IMR-90 (cell line): ENCODE data around the gene HOXB9. TPM values are rescaled to one million over a fixed set of nuclear protein-coding genes. Genes with fewer than 3 reads are reported as not detected.

Experiments
- ATAC-seq: fragments of 200-7000 bp; cut with Tn5 transposase; 2 replicates; pipeline ENCODE4 v1.9.1; 2020; ENCODE audit warnings: low read depth, mild to moderate bottlenecking, moderate library complexity
- BruUV-seq: library from RNA; stranded (reverse); fragments of 400-500 nt; replicated peaks from 2 replicates; lab custom pipeline; 2021; lab: Mats Ljungman, UMichigan
- CTCF ChIA-PET: fragments of 300-600 bp; formaldehyde crosslinking; extraction: SDS; loops from one replicate; lab custom pipeline; 2021; ENCODE audit warnings: antibody characterized with exemption; lab: Yijun Ruan, JAX
- POLR2A ChIA-PET: fragments of 300-600 bp; sonication (Branson Sonifier 250); formaldehyde crosslinking; loops from one replicate; lab custom pipeline; 2022; ENCODE audit warnings: antibody characterized with exemption; ENCODE audit not compliant: unreplicated experiment; lab: Charles Lee
- DNase-seq: peaks from one replicate; pipeline ENCODE4 v3.0.0; 2013
- H2AFZ ChIP-seq: replicated peaks from 2 replicates; pipeline ENCODE3; 2013; ENCODE audit warnings: low read length, mild to moderate bottlenecking; ENCODE audit not compliant: poor library complexity
- H2AK5ac ChIP-seq: 2 replicates; pipeline ENCODE4 v1.6.1; 2013; ENCODE audit warnings: low read depth, low read length, inconsistent platforms
- H2AK9ac ChIP-seq: replicated peaks from 2 replicates; pipeline ENCODE3; 2013; ENCODE audit warnings: mild to moderate bottlenecking, low read depth, low read length, moderate library complexity; ENCODE audit not compliant: poor library complexity
- H2BK120ac ChIP-seq: 2 replicates; pipeline ENCODE4 v1.6.1; 2013; ENCODE audit warnings: low read depth, low read length, inconsistent platforms
- H2BK15ac ChIP-seq: 3 replicates; pipeline ENCODE4 v1.6.1; 2013; ENCODE audit warnings: low read depth, low read length, inconsistent platforms
- H2BK20ac ChIP-seq: 2 replicates; pipeline ENCODE4 v1.6.1; 2013; ENCODE audit warnings: low read depth, mild to moderate bottlenecking, inconsistent platforms, low read length, moderate library complexity
- H2BK5ac ChIP-seq: 2 replicates; pipeline ENCODE4 v1.6.1; 2013; ENCODE audit warnings: mild to moderate bottlenecking, low read depth, low read length, inconsistent platforms; ENCODE audit not compliant: poor library complexity, severe bottlenecking
- H3K14ac ChIP-seq: replicated peaks from 2 replicates; pipeline ENCODE4 v1.6.1; 2013; ENCODE audit warnings: low read depth, low read length, inconsistent platforms
- H3K18ac ChIP-seq: 2 replicates; pipeline ENCODE4 v1.6.1; 2013; ENCODE audit warnings: low read depth, low read length, control low read depth
- H3K23ac ChIP-seq: 2 replicates; pipeline ENCODE4 v1.6.1; 2013; ENCODE audit warnings: low read depth, low read length, inconsistent platforms
- H3K27ac ChIP-seq: 2 replicates; pipeline ENCODE4 v1.5.1; 2013; ENCODE audit warnings: mild to moderate bottlenecking, control low read depth, low read length; ENCODE audit not compliant: insufficient read depth
- H3K27me3 ChIP-seq: 2 replicates; pipeline ENCODE4 v1.6.1; 2013; ENCODE audit warnings: low read length; ENCODE audit not compliant: control insufficient read depth, insufficient read depth
- H3K36me3 ChIP-seq: 2 replicates; pipeline ENCODE4 v1.6.1; 2013; ENCODE audit warnings: low read length, mixed read lengths; ENCODE audit not compliant: control insufficient read depth, insufficient read depth
- H3K4ac ChIP-seq: 2 replicates; pipeline ENCODE4 v1.6.1; 2013; ENCODE audit warnings: low read depth, low read length, inconsistent platforms
- H3K4me1 ChIP-seq: 2 replicates; pipeline ENCODE4 v1.6.1; 2013; ENCODE audit warnings: low read length, mixed read lengths; ENCODE audit not compliant: control insufficient read depth, insufficient read depth
- H3K4me2 ChIP-seq: 2 replicates; pipeline ENCODE4 v1.6.1; 2013; ENCODE audit warnings: low read depth, mild to moderate bottlenecking, control low read depth, low read length, moderate library complexity
- H3K4me3 ChIP-seq: 2 replicates; pipeline ENCODE4 v1.5.1; 2013; ENCODE audit warnings: low read depth, mild to moderate bottlenecking, control low read depth, low read length, moderate library complexity; ENCODE audit not compliant: insufficient read depth
- H3K56ac ChIP-seq: 2 replicates; pipeline ENCODE4 v1.6.1; 2013; ENCODE audit warnings: low read length, inconsistent platforms; ENCODE audit not compliant: insufficient read depth; ENCODE audit errors: extremely low read depth
- H3K79me1 ChIP-seq, 2 experiments: 2 replicates each; pipeline ENCODE4 v1.6.1; 2013; ENCODE audit warnings: low read length in 2 of 2, inconsistent platforms in 1 of 2, low read depth in 1 of 2
- H3K9ac ChIP-seq: 2 replicates; pipeline ENCODE4 v1.6.1; 2013; ENCODE audit warnings: low read depth, low read length, control low read depth
- H3K9me1 ChIP-seq: 2 replicates; pipeline ENCODE4 v1.6.1; 2013; ENCODE audit warnings: low read length, inconsistent platforms; ENCODE audit not compliant: insufficient read depth
- H3K9me3 ChIP-seq: 2 replicates; pipeline ENCODE4 v1.6.1; 2013; ENCODE audit warnings: low read length; ENCODE audit not compliant: control insufficient read depth, insufficient read depth
- H4K20me1 ChIP-seq: 2 replicates; pipeline ENCODE4 v1.6.1; 2013; ENCODE audit warnings: low read length, inconsistent platforms; ENCODE audit not compliant: insufficient read depth
- H4K5ac ChIP-seq: 2 replicates; pipeline ENCODE4 v1.6.1; 2013; ENCODE audit warnings: mild to moderate bottlenecking, low read depth, low read length, control low read depth
- H4K8ac ChIP-seq, 2 experiments: 2 replicates each; pipeline ENCODE4 v1.6.1; 2013; ENCODE audit warnings: low read depth in 2 of 2, low read length in 2 of 2, control low read depth in 1 of 2, inconsistent platforms in 1 of 2
- H4K91ac ChIP-seq: 2 replicates; pipeline ENCODE4 v1.6.1; 2013; ENCODE audit warnings: low read depth, low read length, inconsistent platforms; ENCODE audit not compliant: insufficient read depth
- CEBPB ChIP-seq: IDR thresholded peaks from 2 replicates; pipeline ENCODE4 v1.6.1; 2012; ENCODE audit warnings: low read depth, low read length, improper control_type of control experiment
- CHD1 ChIP-seq: IDR thresholded peaks from 2 replicates; pipeline ENCODE4 v1.6.1; 2012; ENCODE audit warnings: low read depth, low read length, improper control_type of control experiment
- MXI1 ChIP-seq: IDR thresholded peaks from 2 replicates; pipeline ENCODE4 v1.6.1; 2012; ENCODE audit warnings: low read depth, mild to moderate bottlenecking, low read length, moderate library complexity, borderline replicate concordance
- RFX5 ChIP-seq: IDR thresholded peaks from 2 replicates; pipeline ENCODE4 v1.8.0; 2012; ENCODE audit warnings: low read depth, mild to moderate bottlenecking, low read length, moderate library complexity
- WGBS, 2 experiments: methylation state at CpG; one replicate each; pipeline versions ENCODE4 v1.1.5 to v1.1.7; 2013; ENCODE audit warnings: missing lambda C conversion rate in 2 of 2; ENCODE audit not compliant: insufficient read length in 1 of 2; ENCODE audit errors: extremely low coverage in 2 of 2; 5-methylcytosine and 5-hydroxymethylcytosine counted together
- dilution Hi-C: fragments of 300-500 bp; cut with HindIII; formaldehyde crosslinking; loops from one replicate; pipeline ENCODE4 v1.14.3; 2018; ENCODE audit warnings: low sequenced_read_pairs; ENCODE audit not compliant: unreplicated experiment
- in situ Hi-C: fragments of 300-500 bp; cut with MboI; formaldehyde crosslinking; loops from 3 replicates; pipeline ENCODE4 v1.14.3; 2019; ENCODE audit warnings: low sequenced_read_pairs, inconsistent platforms, mixed read lengths
- intact Hi-C: fragments of 100-400 bp; cut with micrococcal nuclease; formaldehyde crosslinking; loops from 2 replicates; pipeline ENCODE4 v1.10.0; 2022
- polyA plus RNA-seq, 3 experiments: library from polyadenylated mRNA; depleted of rRNA; stranded (reverse); fragments of >200 nt; gene quantifications; 2 replicates each; pipeline ENCODE4 v1.2.3, GENCODE V29; 2012; ENCODE audit warnings: low replicate concordance in 1 of 3
- total RNA-seq: library from RNA; depleted of rRNA; stranded (reverse); fragments of >200 nt; gene quantifications from 2 replicates; pipeline ENCODE4 v1.2.3, GENCODE V29; 2012

Gene HOXB9
- total and polyA plus RNA-seq, 2 of the 4 experiments (the other 2 are of a cell fraction) = 0.05 TPM; not detected in 1

GRCh38 chr17:48588074-48588415 is 38.1 kb downstream of the HOXB9 start:
- no peaks in the 10 kb centered on the region; the same call in 1 of the 2 replicates for H4K20me1 ChIP-seq
- H3K36me3 ChIP-seq = peaks cover 14% of the 10 kb centered on the region; the same call in 1 of the 2 replicates
- peak overlapping the region; percentile 100 for H3K23ac ChIP-seq
- peak overlapping the region; percentile 99 for H3K27ac ChIP-seq
- ChIA-PET POLR2A (interaction anchor here (0.6 to 1.6 kb wide), 16 partner anchors 10 to 117 kb away, joined by 3 to 14 read pairs (median 4); partner anchors contain the start of gene HOXB9), CTCF (interaction anchor here (0.6 to 2.6 kb wide), 5 partner anchors 25 to 236 kb away, joined by 3 to 15 read pairs (median 5); no protein-coding TSS in a partner anchor)
- H3K4me1 ChIP-seq = peaks cover 9% of the 10 kb centered on the region
- peak overlapping the region; percentile 55 for H2BK20ac ChIP-seq
- H3K9ac ChIP-seq = peak overlapping the region; percentile 100
- H3K9me3 ChIP-seq = no peaks in the 10 kb centered on the region
- peak overlapping the region; percentile 98 for H3K4me2 ChIP-seq
- peak overlapping the region; percentile 94 for H2AK9ac ChIP-seq
- H4K5ac ChIP-seq = peak overlapping the region; percentile 92
- H2BK5ac ChIP-seq = peak overlapping the region; percentile 99
- H3K4ac ChIP-seq = peak overlapping the region; percentile 99
- H3K27me3 ChIP-seq = no peaks in the 10 kb centered on the region
- intact Hi-C loops (no loop called here), dilution Hi-C loops (no loop called here), in situ Hi-C loops (no loop called here)
- peak overlapping the region; percentile 99 for H3K14ac ChIP-seq
- no peaks in the 10 kb centered on the region for H3K79me1 ChIP-seq
- H2BK15ac ChIP-seq = peak overlapping the region; percentile 95; the same call in 2 of the 3 replicates
- peak overlapping the region; percentile 96 for H3K18ac ChIP-seq
- peak overlapping the region; percentile 96 to 99 for H4K8ac ChIP-seq
- peak overlapping the region; percentile 97 for H2BK120ac ChIP-seq
- peak overlapping the region; percentile 99 for H4K91ac ChIP-seq
- no peak overlapping the region for H2AFZ ChIP-seq
- no TSS peak for BruUV-seq
- H3K56ac ChIP-seq = peak overlapping the region; percentile 100
- ATAC-seq (no peak; the same call in 1 of the 2 replicates), DNase-seq (no peak)
- 17% methylated on average over 1 of the region's 2 CpGs; no CpG with 5 or more reads in 1 of the 2 experiments for WGBS, 2 experiments
- H3K9me1 ChIP-seq = no peaks in the 10 kb centered on the region; the same call in 1 of the 2 replicates
- peak overlapping the region; percentile 91 for H3K4me3 ChIP-seq
- no peak for TF ChIP-seq CEBPB
- TF ChIP-seq RFX5 = no peak
- no peak for TF ChIP-seq MXI1
- TF ChIP-seq CHD1 = no peak
- peak overlapping the region; percentile 95 for H2AK5ac ChIP-seq
